NCI-H2227 (cell line): ENCODE data around the gene ZNF579.
A peak's percentile ranks its signal among the peaks of the same experiment; 100 is the strongest.
"Not testable (repeated sequence)": the region's sequence is repeated elsewhere in the genome, so short reads cannot be mapped to it uniquely, and the experiment has no call there.

Source experiments
- DNase-seq: peaks from one replicate; lab custom pipeline; 2025; ENCODE audit not compliant: unreplicated experiment; lab: John Stamatoyannopoulos, UW

ZNF579 gene

DNA sequence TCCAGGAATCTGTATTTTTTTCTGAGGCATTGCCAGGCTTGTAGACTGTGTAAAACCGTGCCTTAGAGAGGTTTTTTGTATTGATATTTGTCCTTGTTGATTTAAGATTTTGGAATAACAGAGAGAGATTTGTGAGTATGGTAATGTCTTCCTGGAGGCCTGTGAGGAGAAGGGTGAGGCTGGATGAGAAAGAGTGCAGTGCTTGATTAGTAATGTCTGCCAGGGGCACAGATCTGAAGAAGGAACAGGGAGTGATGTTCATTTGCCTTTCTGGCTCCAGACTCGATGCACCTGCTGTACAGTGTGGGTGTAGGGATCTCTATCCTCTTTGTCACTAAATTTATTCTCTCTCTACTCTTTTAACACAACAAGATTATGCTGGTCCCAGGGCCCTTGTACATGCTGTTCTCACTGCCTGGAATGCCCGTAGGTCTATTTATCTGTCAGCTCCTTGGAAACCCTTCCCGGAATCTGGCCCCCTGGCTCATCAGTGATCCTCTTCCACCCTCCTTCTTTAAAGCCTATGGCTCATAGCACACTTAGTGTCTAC, 14.4 kb upstream of the ZNF579 start:
- DNase-seq, result no peak

DNA sequence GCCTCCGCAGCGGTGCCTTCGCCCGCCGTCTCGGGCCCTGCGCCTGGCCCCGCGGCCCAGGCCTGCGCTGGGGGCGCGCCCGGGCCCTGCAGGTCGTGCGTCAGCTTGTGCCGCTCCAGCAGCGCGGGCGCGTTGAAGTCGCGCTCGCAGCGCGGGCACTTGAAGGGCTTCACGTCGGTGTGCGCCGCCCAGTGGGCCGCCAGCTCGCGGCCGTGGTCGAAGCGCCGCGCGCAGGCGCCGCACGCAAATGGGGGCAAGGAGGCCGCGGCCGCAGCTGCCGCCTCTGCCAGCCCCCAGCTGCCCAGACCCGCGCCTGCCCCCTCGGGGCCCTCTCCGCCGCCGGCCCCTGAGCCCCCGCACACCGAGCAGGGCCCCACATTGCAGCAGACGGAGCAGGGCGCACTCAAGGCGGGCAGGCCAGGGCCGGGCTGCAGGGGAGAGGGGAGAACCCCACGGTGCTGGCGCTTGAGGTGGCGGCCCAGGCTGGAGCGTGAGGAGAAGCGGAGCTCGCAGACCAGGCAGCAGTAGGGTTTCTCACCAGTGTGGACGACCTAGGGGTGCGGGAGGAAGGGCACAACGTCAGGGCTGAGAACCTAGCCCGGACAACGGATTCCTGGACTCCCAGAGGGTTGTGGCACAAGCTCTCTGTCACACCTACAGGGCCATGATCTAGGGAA, 12.6 kb upstream of the ZNF579 start:
- no peak for DNase-seq

DNA sequence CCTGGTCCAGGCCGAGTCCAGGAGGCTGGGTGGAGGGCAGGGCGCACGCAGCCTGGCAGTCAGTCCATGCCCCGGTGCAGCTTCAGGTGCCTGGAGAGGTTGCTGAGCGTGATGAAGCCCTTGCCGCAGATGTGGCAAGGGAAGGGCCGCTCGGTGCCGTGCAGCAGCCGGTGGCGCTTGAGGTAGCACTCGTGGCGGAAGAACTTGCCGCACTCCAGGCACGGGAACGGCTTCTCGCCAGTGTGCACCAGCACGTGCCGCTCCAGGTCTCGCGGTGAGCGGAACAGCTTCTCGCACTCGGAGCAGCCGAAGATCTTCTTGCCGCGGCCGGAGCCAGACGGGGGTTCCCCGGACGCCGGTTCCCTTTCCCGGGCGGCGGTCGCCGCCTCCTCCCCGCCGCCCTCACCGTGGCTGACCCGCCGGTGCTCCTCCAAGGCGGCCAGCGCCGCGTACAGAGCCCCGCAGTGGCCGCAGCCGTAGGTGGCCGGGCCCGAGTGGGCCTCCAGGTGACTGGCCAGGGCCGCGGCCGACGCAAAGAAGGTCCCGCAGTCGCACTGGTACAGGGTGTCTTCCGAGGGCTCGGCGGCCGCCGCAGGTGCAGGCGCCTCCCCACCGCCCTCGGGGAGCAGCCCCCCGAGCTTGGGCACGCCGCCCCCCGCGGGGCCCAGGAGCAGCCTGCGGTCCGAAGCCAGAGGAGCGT, 11.9 kb upstream of the ZNF579 start:
- no peak for DNase-seq

DNA sequence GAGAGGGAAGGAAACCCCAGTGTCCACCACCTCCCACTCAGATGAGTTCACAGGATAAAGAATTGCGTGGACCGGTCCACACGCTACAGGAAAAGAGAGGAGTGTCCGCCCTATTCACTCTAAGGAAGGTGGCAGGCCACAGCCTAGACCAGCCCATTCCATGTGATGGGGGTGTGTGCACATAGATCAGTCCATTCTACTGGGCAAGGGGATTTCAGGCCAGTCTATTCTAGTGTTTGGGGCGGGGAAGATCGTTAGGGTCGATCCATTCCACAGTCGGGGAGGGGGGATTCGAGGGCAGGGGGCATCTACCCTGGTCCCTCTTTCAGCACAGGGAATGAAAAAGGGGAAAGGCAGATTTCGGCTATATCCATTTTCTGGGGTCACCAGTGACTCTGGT, 10.9 kb upstream of the ZNF579 start:
- no peak for DNase-seq

DNA sequence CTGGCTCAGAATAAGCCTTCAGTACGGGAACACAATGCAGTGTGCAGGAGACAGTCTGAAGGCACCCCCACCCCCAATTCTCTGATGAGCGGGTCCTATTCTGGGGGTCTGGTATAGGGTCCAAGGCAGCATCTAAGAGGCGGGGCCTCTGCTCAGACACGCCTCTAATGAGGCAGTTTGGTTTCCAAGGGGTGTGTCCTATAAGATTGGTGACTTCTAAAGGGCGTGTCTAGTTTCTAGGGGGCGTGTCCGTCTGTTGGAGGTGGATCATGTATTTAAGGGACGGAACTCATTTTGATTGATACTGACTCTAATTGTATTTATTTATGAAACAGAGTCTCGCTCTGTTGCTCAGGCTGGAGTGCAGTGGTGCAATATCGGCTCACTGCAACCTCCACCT, 10.0 kb upstream of the ZNF579 start:
- peak; percentile 70 for DNase-seq

DNA sequence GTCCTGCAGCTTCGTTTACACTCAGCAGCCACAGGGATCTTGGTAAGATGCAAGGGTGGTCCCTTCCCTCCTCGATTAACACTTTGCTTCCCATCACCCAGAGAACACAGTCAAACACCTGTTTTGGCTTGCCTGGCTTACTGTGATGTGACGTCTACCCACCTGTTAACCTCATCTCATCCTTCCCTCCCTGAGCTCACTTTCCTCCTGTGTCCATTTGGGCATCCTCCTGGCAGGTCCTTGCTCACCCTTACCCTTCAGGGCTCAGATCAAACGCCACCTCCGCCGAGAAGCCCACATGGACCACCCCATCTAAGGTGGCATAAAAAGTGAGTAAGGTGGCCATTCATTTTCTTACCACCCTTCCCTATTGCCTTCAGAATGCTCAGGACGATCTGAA, 9.5 kb upstream of the ZNF579 start:
- DNase-seq, result no peak

DNA sequence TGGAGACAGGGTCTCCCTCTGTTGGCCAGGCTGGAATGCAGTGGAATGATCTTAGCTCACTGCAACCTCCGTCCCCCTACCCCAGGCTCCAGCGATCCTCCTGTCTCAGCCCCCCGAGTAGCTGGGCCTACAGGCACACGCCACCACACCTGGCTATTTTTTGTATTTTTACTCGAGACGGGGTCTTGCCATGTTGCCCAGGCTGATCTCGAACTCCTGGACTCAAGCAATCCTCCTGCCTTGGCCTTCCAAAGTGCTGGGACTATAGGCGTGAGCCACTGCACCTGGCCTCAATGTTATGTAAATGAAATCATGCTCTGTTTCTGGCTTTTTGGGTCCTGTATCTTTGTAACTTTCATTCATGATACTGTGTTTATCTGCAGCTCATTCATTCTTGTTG, 8.1 kb upstream of the ZNF579 start:
- DNase-seq, result no peak

DNA sequence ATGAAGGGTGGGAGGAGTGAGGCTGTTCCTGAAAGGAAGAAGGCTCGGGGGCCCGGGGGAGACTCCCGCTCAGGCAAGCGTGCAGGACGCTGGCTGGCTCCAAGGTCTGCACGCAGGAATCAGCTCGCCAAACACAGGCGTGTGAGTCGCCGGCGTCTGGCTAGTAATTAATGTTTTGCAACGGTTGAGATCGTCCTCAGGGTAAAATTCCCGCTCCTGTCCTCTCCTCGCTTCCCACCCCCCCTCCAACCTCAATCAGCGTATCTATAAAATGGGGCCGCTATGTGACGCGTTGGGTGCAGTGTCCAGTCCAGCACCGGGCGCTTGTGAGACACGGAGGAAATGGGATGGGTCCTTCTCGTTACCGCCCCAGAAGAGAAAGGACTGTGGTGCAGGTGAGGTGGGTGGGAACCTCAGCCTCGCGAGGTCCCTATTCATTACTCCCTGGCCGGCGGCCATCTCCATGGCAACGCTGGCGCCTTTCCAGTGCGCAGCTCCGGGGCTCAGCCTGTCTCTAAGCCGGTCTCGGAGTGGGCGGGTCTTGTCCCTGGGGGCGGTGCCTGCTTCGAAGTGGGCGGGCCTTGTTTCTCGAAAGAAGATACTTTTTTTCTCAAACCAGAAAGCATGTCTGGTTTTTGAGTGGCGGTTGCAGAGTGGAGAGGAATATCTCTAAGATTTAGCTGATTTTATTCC, 6.5 kb upstream of the ZNF579 start:
- DNase-seq, result peak; percentile 100

DNA sequence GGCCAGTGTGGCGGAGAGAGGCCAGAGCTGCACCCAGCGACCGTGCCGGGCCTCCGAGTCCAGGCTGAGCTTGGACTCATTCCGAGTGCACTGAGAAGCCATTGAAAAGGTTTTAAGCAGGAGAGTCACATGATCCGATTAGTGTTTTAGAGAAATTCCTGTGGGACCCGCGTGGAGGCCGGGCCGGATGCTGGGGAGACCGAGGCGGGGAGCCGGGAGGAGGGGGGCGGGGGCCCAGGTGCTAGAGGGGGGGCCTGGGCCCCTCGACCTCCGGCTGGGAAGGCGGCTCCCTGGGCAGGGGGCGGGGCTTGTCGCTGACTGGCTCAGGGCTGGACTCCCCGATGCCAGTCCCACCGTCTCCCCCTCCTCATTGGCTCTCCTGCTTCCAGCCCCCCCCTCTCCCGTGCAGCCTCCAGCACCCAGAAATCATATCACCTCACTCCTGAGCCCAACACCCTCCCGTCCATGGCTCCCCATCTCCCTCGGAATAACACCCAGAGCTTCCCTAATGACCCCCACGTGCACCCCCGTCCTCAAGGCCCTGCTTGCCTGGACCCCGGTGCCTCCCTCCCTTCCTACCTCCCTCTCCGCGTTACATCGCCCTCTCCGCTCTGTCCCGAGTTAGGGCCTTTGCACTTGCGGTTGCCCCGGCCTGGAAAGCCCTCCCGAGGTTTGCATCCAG, 5.2 kb upstream of the ZNF579 start:
- DNase-seq, result peak; percentile 96

DNA sequence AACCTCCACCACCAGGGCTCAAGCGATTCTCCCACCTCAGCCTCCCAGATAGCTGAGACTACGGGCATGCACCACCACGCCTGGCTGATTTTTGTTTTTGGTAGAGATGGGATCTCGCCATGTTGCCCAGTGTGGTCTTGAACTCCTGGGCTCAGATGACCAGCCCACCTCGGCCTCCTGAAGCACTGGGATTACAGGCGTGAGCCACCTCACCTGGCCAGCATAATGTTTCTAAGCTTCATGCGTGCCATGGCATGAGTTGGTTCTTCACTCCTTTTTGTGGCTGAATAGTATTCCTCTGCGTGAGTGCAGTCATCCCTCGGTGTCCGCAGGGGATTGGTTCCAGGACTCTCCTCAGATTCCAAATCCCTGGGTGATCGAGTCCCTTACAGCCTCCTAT, 4.2 kb upstream of the ZNF579 start:
- no peak for DNase-seq

DNA sequence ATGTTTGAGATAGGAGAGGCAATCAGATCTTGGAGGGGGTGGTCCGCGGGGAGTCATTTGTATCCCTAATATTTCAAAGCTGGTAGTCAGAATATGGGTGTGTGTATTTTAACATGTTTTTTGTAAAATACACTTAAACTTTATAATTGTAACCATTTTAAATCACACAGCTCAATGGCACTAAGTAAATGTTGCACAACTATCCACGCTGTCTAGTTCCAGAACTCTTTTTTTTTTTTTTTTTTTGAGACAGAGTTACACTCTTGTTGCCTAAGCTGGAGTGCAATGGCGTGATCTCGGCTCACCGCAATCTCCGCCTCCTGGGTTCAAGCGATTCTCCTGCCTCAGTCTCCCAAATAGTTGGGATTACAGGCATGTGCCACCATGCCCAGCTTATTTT, 3.2 kb upstream of the ZNF579 start:
- not testable (repeated sequence) for DNase-seq

DNA sequence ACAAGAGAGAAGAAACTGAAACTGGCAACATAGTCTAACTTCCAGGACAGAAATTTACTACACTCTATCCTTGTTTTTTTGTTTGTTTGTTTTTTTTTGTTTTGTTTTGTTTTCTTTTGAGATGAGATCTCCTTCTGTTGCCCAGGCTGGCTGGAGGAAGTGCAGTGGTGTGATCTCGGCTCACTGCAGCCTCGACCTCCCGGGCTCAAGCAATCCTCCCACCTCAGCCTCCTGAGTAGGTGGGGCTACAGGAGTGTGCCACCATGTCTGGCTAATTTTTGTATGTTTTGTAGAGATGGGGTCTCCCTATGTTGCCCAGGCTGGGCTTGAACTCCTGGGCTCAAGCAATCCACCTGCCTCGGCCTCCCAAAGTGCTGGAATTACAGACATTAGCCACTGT, 1.6 kb upstream of the ZNF579 start:
- not testable (repeated sequence) for DNase-seq

DNA sequence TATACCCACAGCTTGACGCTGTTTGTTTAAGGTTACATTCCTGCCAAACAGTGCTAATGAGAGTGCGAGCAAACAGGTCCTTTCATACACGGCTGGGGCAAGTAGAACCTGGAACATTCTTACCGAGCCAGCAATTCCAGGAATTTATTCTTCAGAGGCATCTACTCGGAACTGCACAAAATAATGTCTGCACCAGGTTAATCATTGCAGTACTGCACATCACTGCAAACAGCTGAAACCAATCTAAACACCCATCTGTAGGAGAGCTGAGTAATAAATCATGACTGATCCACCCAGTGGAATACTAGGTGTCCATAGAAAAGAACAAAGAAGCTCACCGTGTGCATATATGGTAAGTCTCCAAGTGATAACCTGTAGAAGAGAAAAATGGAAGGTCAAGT, 1.2 kb upstream of the ZNF579 start:
- DNase-seq, result peak; percentile 57

DNA sequence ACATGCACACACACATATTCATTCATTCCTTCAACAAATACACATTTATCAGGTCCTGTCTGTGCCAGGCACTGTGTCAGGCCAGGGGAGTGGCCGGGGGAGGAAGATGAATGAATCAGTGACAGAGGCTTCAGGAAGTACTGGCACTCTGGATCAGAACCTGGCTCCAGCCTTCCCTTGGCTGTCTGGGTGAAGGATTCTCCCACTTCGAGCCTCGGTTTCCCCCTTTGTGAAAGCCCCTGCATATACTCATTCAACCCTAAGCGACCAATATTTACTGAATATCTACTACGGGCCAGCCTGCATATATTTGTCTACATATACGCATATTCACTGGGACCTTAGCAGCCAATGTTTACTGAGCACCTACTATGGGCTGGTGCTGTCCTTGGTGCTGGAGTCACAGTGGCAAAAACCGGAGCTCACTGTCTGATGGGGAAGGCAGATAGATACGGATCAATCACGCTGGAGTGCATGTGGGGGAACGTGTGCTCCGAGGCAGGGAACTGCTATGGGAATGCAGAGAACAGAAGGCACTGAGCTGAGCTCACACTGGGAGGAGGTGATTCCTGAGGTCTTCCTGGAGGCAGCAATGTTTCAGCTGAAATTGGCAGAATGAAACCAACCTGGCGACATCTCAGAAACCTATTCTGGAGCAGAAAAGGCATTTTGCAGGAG, 636 bp upstream of the ZNF579 start:
- DNase-seq, result no peak

DNA sequence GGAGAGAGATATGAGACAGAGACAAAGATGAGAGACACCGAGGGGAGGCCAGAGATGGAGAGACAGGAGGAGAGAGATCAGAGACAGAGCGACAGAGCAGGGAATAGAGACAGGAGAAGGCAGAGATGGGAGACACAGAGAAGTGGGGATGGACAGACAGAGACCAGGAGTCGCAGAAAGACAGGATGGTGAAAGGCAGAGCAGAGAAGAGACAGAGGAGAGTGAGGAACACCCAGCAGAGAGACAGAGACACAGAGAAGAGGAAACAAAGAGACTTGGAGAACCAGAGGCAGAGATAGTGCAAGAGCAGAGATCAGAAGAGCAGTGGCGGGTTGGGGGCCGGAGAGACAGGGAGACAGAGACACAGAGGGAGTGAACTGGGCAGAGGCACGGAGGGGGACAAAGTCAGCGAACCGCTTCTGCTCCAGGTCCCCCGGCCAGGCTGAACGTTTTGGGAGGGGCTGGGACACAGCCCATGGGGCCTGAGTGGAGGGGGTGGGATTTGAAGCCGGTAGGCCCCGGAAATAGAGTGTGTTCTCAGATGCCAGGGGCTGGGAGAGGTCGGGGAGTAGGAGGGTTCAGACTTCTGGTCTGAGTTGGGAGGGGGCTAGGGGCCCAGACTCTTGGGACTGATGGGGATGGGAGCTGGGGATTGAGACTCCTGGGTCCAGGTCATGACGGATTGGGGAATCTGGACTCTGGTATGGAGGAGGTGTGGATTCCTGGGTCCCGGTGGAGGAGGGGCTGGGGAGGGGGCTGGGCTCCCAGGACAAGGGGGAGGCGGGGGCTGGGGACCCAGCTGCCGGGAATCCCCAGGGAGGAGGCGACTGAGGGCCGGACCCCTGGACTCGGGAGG, 654 bp downstream of the ZNF579 start:
- DNase-seq, result peak; percentile 81

DNA sequence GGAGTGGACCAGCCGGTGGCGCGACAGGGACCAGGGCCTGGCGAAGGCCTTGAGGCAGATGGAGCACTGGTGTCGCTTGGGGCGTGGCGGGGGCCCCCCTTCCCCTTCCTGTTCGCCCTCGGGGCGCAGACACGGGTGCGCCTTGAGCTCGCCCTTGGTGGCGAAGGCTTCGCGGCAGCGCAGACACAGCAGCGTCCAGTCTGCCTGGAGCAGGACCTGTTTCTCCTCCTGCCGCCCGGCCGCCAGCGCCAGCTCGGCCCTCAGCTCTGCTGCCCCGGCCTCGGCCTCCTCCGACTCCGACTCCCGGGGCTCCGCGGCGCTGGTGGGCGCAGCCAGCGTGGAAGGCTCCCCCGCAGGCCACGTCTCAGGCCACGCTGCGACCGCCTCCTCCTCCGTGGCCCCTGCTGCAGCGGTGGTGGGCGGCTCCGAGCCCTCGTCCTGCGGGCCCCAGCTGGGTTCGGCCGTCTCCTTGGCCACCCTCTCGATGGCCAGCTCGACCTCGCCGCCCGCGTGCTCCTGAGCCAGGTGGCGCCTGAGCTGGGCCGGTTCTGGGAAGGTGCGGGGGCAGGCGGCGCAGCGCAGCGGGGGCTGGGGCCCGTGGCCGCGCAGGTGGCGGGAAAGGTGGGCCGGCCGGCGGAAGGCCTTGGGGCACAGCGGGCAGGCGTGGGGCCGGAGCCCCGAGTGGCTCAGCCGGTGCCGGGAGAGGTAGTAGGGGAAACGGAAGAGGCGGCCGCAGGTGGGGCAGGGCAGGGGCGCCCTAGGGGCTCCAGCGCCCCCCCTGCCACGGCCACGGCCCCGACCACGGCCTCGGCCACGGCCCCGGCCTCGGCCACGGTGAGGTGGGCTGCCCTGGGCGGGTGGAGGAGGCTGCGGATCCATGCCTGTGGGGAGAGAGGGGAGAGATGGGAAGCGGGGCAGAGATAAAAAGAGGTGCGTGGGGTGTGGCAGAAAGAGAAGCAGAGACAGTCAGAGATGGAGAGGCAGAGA, 1.6 kb downstream of the ZNF579 start:
- DNase-seq, result no peak

DNA sequence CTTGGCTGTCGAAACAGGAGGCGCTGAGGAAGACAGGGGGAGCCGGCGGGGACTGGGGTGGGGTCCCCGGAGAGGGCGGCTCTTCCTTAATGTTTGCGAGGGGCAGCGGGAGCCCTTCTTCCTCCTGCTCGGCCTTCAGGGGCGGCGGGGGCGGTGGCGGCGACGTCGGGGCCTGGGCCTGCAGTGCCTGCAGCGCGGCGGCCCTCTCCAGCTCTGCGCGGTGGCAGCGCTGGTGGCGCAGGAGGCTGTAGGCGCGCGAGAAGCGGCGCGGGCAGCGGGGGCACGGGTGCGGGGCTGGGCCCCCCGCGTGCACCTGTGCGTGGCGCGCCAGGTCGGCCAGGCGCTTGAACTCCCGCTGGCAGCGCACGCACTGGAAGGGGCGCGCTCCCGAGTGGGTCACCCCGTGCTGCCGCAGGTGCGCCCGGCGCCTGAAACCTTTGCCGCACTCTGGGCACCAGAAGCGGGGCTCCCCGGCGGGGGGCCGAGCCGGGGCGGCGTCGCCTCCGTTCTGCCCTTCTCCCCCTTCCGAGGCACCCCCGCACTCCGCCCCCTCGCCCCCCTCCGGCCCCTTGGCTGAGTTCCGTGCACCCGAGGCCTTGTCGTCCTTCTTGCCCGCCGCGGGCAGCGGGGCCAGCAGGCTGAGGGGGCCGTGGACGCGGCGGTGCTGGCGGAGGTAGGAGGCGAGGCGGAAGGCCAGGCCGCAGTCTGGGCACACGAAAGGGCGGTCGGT, 2.5 kb downstream of the ZNF579 start:
- DNase-seq, result no peak

DNA sequence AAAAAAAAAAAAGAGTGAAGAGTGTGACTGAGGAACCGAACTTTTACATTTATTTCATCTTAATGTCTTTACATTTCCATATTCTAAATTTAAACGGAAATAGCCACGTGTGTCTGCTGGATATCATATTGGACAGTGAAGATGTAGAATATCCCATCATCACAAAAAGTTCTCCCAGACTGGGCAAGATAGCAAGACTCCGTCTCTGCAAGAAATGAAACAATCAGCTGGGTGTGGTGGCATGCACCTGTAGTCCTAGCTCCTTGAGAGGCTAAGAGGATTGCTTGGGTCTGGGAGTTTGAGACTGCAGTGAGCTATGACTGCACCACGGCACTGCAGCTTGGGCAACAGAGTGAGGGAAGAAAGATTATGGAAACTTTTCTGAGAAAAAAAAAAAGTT, 3.9 kb downstream of the ZNF579 start:
- DNase-seq, result no peak
